ENCODE data around the gene STN1.

DNA sequence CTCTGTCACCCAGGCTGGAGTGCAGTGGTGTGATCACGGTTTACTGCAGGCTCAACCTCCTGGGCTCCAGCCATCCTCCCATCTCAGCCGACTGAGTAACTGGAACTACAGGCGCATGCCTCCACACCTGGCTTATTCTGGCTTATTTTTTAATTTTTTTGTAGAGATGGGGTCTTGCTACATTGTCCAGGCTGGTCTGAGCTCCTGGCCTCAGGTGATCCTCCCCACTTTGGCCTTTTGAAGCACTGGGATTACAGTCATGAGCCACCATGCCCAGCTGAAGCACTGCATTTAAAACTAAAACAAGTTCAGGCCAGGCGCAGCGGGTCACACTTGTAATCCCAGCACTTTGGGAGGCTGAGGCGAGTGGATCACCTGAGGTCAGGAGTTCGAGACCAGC is 70.6 kb downstream of the STN1 start:
- TF ChIP-seq RAD21 (IDR thresholded peaks at IDR 0.05; ENCODE audit: low read depth) (no peak), CREB1 (IDR thresholded peaks at IDR 0.05; ENCODE audit: low read depth) (no peak), CEBPB (IDR thresholded peaks at IDR 0.05) (no peak), TEAD4 (IDR thresholded peaks at IDR 0.05) (no peak), TAF1 (IDR thresholded peaks at IDR 0.05; ENCODE audit: low read depth) (no peak), ZBTB7A (IDR thresholded peaks at IDR 0.05; ENCODE audit: low read depth) (no peak), EP300 (IDR thresholded peaks at IDR 0.05; ENCODE audit: borderline replicate concordance) (no peak), YY1 (IDR thresholded peaks at IDR 0.05; ENCODE audit: low read depth) (no peak), TCF12 (IDR thresholded peaks at IDR 0.05; ENCODE audit: low read depth) (no peak)
- TF ChIP-seq, protein P1, sequence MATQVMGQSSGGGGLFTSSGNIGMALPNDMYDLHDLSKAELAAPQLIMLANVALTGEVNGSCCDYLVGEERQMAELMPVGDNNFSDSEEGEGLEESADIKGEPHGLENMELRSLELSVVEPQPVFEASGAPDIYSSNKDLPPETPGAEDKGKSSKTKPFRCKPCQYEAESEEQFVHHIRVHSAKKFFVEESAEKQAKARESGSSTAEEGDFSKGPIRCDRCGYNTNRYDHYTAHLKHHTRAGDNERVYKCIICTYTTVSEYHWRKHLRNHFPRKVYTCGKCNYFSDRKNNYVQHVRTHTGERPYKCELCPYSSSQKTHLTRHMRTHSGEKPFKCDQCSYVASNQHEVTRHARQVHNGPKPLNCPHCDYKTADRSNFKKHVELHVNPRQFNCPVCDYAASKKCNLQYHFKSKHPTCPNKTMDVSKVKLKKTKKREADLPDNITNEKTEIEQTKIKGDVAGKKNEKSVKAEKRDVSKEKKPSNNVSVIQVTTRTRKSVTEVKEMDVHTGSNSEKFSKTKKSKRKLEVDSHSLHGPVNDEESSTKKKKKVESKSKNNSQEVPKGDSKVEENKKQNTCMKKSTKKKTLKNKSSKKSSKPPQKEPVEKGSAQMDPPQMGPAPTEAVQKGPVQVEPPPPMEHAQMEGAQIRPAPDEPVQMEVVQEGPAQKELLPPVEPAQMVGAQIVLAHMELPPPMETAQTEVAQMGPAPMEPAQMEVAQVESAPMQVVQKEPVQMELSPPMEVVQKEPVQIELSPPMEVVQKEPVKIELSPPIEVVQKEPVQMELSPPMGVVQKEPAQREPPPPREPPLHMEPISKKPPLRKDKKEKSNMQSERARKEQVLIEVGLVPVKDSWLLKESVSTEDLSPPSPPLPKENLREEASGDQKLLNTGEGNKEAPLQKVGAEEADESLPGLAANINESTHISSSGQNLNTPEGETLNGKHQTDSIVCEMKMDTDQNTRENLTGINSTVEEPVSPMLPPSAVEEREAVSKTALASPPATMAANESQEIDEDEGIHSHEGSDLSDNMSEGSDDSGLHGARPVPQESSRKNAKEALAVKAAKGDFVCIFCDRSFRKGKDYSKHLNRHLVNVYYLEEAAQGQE (IDR thresholded peaks at IDR 0.05; ENCODE audit: low read depth): no peak
